ENCODE results near the gene C2CD5. TPM values are rescaled to one million over a fixed set of nuclear protein-coding genes. Genes with fewer than 3 reads are reported as not detected.

The C2CD5 gene
- polyA plus RNA-seq, 1 of the 3 experiments (the other 2 are of a cell fraction): 9.2 TPM

DNA sequence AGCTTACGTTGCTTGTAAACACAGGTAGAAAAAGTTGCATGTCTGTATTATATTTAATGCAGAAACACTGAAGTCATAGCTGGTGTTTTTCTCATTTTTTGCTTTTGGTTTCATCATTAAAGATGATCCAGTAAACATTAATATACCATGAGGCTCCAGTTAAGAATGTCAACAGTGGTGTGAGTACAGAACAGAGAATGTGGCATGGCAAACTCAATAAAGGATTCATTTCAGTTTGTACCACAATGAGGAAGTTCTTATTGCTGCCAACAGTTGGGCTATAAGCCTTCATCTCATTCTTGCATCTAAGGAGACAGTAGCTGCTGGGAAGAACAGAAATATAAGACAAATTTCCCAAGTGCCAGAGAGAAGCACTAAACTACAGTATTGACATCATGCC, 137.7 kb downstream of the C2CD5 start:
- 13% methylated on average over 1 of the region's 1 CpG for WGBS (ENCODE audit: low lambda C conversion rate)
- CTCF ChIA-PET: interaction anchor here (1.2 kb wide), 1 partner anchor 53 kb away, joined by 4 read pairs; no protein-coding TSS in a partner anchor

DNA sequence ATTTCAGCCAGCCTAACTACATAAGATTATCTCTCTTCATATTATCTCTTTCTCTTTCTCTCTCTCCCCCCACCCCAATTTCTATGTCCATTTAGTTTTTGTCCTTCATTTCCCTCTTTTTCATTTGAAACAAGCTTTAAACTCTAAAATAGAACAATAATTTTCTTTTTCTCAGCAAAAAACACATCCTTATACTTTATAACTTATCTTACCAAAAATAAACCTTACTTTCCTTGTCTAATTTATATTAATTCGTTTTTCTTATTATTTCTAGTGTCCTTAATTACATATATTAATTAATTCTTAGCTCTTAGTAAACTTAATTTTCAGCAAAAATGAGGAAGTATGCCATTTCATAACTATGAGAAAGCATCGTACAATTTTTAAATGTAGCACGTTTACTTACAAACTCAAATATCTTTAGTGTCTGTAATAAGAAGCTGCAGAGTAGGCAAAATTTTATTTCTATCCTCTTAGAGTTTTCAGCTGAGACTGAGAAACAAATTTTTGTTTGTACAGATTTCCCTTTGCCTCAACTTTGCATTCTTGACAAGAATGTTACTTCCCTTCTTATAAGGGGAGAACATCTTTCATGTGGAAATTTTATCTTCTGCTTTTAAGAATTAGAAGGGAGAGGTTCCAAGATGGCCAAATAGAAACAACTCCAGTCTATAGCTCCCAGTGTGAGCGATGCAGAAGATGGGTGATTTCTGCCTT, 144.7 kb downstream of the C2CD5 start:
- no peaks in the 10 kb centered on the region for H3K9me3 ChIP-seq
- H3K9me2 ChIP-seq: no peaks in the 10 kb centered on the region
- WGBS (ENCODE audit: low lambda C conversion rate): 40% methylated on average over 4 of the region's 4 CpGs
- no peak for DNase-seq
- no peak overlapping the region for H2AFZ ChIP-seq (ENCODE audit: low read depth)
- no peaks in the 10 kb centered on the region for H3K36me3 ChIP-seq (replicated peaks in 1 of 2; ENCODE audit: control insufficient read depth in 1 of 2, insufficient read depth in 2 of 2, low read length in 1 of 2)
- no peak overlapping the region for H3K4me2 ChIP-seq
- ChIA-PET CTCF (interaction anchor here (1.3 kb wide), 1 partner anchor 8 kb away, joined by 4 read pairs; no protein-coding TSS in a partner anchor), POLR2A (no interaction called here)
- no peaks in the 10 kb centered on the region for H3F3A ChIP-seq (replicated peaks; ENCODE audit: insufficient read depth)
- H3K27me3 ChIP-seq (ENCODE audit: insufficient read depth): no peaks in the 10 kb centered on the region
- no peaks in the 10 kb centered on the region for H3K79me2 ChIP-seq (ENCODE audit: insufficient read depth)
- H3K27ac ChIP-seq (ENCODE audit: low read depth in 2 of 2, low read length in 1 of 2): no peak overlapping the region
- H4K20me1 ChIP-seq (ENCODE audit: insufficient read depth): no peaks in the 10 kb centered on the region
- H3K4me1 ChIP-seq (ENCODE audit: control insufficient read depth in 1 of 2, insufficient read depth in 2 of 2, low read depth in 1 of 2, low read length in 1 of 2): no peaks in the 10 kb centered on the region
- H3K9ac ChIP-seq: no peak overlapping the region
- H3K4me3 ChIP-seq (ENCODE audit: low read depth in 2 of 2, low read length in 1 of 2): no peak overlapping the region
- no peak for TF ChIP-seq TCF12 (IDR thresholded peaks at IDR 0.05)
- TF ChIP-seq RCOR1 (IDR thresholded peaks at IDR 0.05; ENCODE audit: low read length): no peak
- TF ChIP-seq FOXM1 (IDR thresholded peaks at IDR 0.05; ENCODE audit: low read depth): no peak
- TF ChIP-seq GABPA (IDR thresholded peaks at IDR 0.05; ENCODE audit: low read depth): no peak
- TF ChIP-seq POLR2AphosphoS5 (IDR thresholded peaks at IDR 0.05; ENCODE audit: low read depth, low read length): no peak
- TF ChIP-seq EZH2phosphoT487 (IDR thresholded peaks at IDR 0.05; ENCODE audit: borderline replicate concordance, low read depth): no peak
- TF ChIP-seq JUND (IDR thresholded peaks at IDR 0.05): no peak
- no peak for TF ChIP-seq NFIC (IDR thresholded peaks at IDR 0.05; ENCODE audit: borderline replicate concordance)
- TF ChIP-seq EP300 (IDR thresholded peaks at IDR 0.05; ENCODE audit: borderline replicate concordance in 1 of 2, low read depth in 1 of 2, low read length in 1 of 2): no peak
- no peak for TF ChIP-seq MXI1 (IDR thresholded peaks at IDR 0.05; ENCODE audit: low read depth, low read length)
- TF ChIP-seq, protein P1, sequence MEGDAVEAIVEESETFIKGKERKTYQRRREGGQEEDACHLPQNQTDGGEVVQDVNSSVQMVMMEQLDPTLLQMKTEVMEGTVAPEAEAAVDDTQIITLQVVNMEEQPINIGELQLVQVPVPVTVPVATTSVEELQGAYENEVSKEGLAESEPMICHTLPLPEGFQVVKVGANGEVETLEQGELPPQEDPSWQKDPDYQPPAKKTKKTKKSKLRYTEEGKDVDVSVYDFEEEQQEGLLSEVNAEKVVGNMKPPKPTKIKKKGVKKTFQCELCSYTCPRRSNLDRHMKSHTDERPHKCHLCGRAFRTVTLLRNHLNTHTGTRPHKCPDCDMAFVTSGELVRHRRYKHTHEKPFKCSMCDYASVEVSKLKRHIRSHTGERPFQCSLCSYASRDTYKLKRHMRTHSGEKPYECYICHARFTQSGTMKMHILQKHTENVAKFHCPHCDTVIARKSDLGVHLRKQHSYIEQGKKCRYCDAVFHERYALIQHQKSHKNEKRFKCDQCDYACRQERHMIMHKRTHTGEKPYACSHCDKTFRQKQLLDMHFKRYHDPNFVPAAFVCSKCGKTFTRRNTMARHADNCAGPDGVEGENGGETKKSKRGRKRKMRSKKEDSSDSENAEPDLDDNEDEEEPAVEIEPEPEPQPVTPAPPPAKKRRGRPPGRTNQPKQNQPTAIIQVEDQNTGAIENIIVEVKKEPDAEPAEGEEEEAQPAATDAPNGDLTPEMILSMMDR (IDR thresholded peaks at IDR 0.05): no peak
- no peak for TF ChIP-seq USF2 (IDR thresholded peaks at IDR 0.05; ENCODE audit: borderline replicate concordance, low read depth, low read length)
- no peak for TF ChIP-seq TAF1 (IDR thresholded peaks at IDR 0.05; ENCODE audit: borderline replicate concordance, low read depth, low read length)

More for the DNA sequence above, 137.7 kb downstream of the C2CD5 start:
- H3K27me3 ChIP-seq (ENCODE audit: insufficient read depth): no peaks in the 10 kb centered on the region; the same call in 1 of the 2 replicates
- H3K27ac ChIP-seq (ENCODE audit: low read depth in 2 of 2, low read length in 1 of 2): no peak overlapping the region
- no peaks in the 10 kb centered on the region for H3K36me3 ChIP-seq (replicated peaks in 1 of 2; ENCODE audit: control insufficient read depth in 1 of 2, insufficient read depth in 2 of 2, low read length in 1 of 2)
- no peak overlapping the region for H3K4me3 ChIP-seq (ENCODE audit: low read depth in 2 of 2, low read length in 1 of 2)
- no peak overlapping the region for H3K9ac ChIP-seq
- TF ChIP-seq RAD21 (IDR thresholded peaks at IDR 0.05; ENCODE audit: low read length): no peak
- no peak for TF ChIP-seq MAX (IDR thresholded peaks at IDR 0.05; ENCODE audit: low read depth)
- TF ChIP-seq FOXJ3 (CRISPR knock-in tag; IDR thresholded peaks at IDR 0.05): no peak
- no peak for TF ChIP-seq RCOR1 (IDR thresholded peaks at IDR 0.05; ENCODE audit: low read length)
- TF ChIP-seq RFX5 (IDR thresholded peaks at IDR 0.05; ENCODE audit: low read length): no peak
- TF ChIP-seq MEF2A (IDR thresholded peaks at IDR 0.05; ENCODE audit: borderline replicate concordance, low read depth): no peak
- TF ChIP-seq USF2 (IDR thresholded peaks at IDR 0.05; ENCODE audit: borderline replicate concordance, low read depth, low read length): no peak
- no peak for TF ChIP-seq MXI1 (IDR thresholded peaks at IDR 0.05; ENCODE audit: low read depth, low read length)
- TF ChIP-seq GATA2 (CRISPR knock-in tag; IDR thresholded peaks at IDR 0.05): no peak
- TF ChIP-seq TEAD4 (IDR thresholded peaks at IDR 0.05; ENCODE audit: borderline replicate concordance, insufficient read depth): no peak
- TF ChIP-seq NFIC (IDR thresholded peaks at IDR 0.05; ENCODE audit: borderline replicate concordance): no peak
- TF ChIP-seq IRF3 (IDR thresholded peaks at IDR 0.05; ENCODE audit: low read depth, low read length): no peak
- no peak for TF ChIP-seq SMC3 (IDR thresholded peaks at IDR 0.05; ENCODE audit: low read depth, low read length)
- no peak for TF ChIP-seq JUND (IDR thresholded peaks at IDR 0.05)
- TF ChIP-seq TAF1 (IDR thresholded peaks at IDR 0.05; ENCODE audit: borderline replicate concordance, low read depth, low read length): no peak
- H2AFZ ChIP-seq (ENCODE audit: low read depth): no peak overlapping the region
- POLR2A ChIA-PET: no interaction called here
- no peaks in the 10 kb centered on the region for H3K9me3 ChIP-seq
- H3K9me2 ChIP-seq: no peaks in the 10 kb centered on the region
- H3K79me2 ChIP-seq (ENCODE audit: insufficient read depth): no peaks in the 10 kb centered on the region
- H3F3A ChIP-seq (replicated peaks; ENCODE audit: insufficient read depth): no peaks in the 10 kb centered on the region
- H4K20me1 ChIP-seq (ENCODE audit: insufficient read depth): no peaks in the 10 kb centered on the region
- DNase-seq: no peak
- no peak overlapping the region for H3K4me2 ChIP-seq
- H3K4me1 ChIP-seq (ENCODE audit: control insufficient read depth in 1 of 2, insufficient read depth in 2 of 2, low read depth in 1 of 2, low read length in 1 of 2): no peaks in the 10 kb centered on the region

All from SK-N-SH (cell line).